ACHN (cell line): ENCODE measurements around the gene REV3L.
"Not testable (repeated sequence)": the region's sequence is repeated elsewhere in the genome, so short reads cannot be mapped to it uniquely, and the experiment has no call there.

Experiments used
- DNase-seq: peaks from one replicate; pipeline ENCODE4 v3.0.0-alpha.2; 2015
- in situ Hi-C: cut with HindIII; loops from 2 replicates; pipeline ENCODE4 v1.10.0; 2017; ENCODE audit warnings: low sequenced_read_pairs, low pct_ligation_motif_present, low pct_unique_long_range_greater_than_20kb

Gene REV3L

GRCh38 chr6:111499269-111499793 lies 16.3 kb upstream of the REV3L start:
- in situ Hi-C loops: no loop called here
- no peak for DNase-seq

- DNase-seq: no peak
- in situ Hi-C loops: no loop called here
These were observed 12.1 kb upstream of the REV3L start for GRCh38 chr6:111494951-111495635.

GRCh38 chr6:111492499-111492898 lies 9.5 kb upstream of the REV3L start:
- no peak for DNase-seq
- in situ Hi-C loops: no loop called here

- no peak for DNase-seq
- in situ Hi-C loops: no loop called here
These were observed 7.0 kb upstream of the REV3L start for GRCh38 chr6:111490067-111490466.

GRCh38 chr6:111487661-111488060 lies 4.6 kb upstream of the REV3L start:
- in situ Hi-C loops: no loop called here
- peak; percentile 48 for DNase-seq

GRCh38 chr6:111486921-111487320 lies 3.9 kb upstream of the REV3L start:
- in situ Hi-C loops: no loop called here
- DNase-seq: no peak

GRCh38 chr6:111486475-111486874 lies 3.5 kb upstream of the REV3L start:
- no peak for DNase-seq
- in situ Hi-C loops: no loop called here

- DNase-seq: no peak
- in situ Hi-C loops: no loop called here
These were observed 2.3 kb upstream of the REV3L start for GRCh38 chr6:111485342-111485741.

GRCh38 chr6:111484633-111484930 lies 1.6 kb upstream of the REV3L start:
- DNase-seq: peak; percentile 32
- in situ Hi-C loops: no loop called here

- in situ Hi-C loops: no loop called here
- DNase-seq: peak; percentile 91
These were observed 966 bp upstream of the REV3L start for GRCh38 chr6:111483736-111484632.

GRCh38 chr6:111482188-111482958 lies 645 bp downstream of the REV3L start:
- in situ Hi-C loops: no loop called here
- DNase-seq: peak; percentile 35

- DNase-seq: no peak
- in situ Hi-C loops: no loop called here
These were observed 1.2 kb downstream of the REV3L start for GRCh38 chr6:111481836-111482187.

- DNase-seq: no peak
- in situ Hi-C loops: no loop called here
These were observed 1.8 kb downstream of the REV3L start for GRCh38 chr6:111480988-111481822.

- in situ Hi-C loops: no loop called here
- peak; percentile 63 for DNase-seq
These were observed 4.3 kb downstream of the REV3L start for GRCh38 chr6:111478749-111479148.

- peak; percentile 48 for DNase-seq
These were observed 4.9 kb downstream of the REV3L start for GRCh38 chr6:111478064-111478476.

GRCh38 chr6:111477481-111477938 lies 5.5 kb downstream of the REV3L start:
- in situ Hi-C loops: no loop called here

More at GRCh38 chr6:111478064-111478476, 4.9 kb downstream of the REV3L start:
- in situ Hi-C loops: no loop called here

GRCh38 chr6:111476061-111476460 lies 7.0 kb downstream of the REV3L start:
- in situ Hi-C loops, DNase-seq: not testable (repeated sequence)

More at GRCh38 chr6:111477481-111477938, 5.5 kb downstream of the REV3L start:
- peak; percentile 39 for DNase-seq

GRCh38 chr6:111474771-111475170 lies 8.2 kb downstream of the REV3L start:
- in situ Hi-C loops: no loop called here
- no peak for DNase-seq
